Hepatic stellate cell (primary cell): Measurements from ENCODE around the gene CBX6.

Experiments used
- DNase-seq: peaks from one replicate; pipeline ENCODE4 v3.0.0; 2011; ENCODE audit warnings: low spot score

Gene CBX6

DNA sequence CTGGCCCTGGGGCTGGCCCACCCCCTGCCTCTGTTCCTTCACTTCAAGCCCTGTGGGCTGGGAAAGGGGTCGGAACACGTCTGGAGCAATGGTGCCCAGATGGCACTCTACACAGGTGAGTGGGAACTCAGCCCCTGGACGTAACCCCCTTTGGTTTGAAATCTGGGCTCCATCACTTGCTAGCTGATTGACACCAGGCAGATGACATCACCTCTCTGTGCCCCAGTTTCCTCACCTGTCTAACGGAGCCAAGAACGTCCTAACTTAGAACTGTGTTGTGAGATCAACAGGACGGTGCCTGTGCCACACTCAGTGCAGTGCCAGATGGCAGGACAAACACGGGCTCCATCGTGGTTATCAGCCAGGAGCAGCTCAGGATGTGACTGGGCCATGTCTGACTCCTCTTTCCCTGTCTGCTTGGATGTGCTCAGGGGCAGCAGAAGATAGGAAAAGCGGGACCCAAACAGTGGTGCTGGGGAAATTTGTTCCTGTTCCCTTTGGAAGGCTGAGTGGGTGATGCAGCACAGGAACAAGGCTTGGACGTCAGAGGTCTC, 52.6 kb downstream of the CBX6 start:
- no peak for DNase-seq

DNA sequence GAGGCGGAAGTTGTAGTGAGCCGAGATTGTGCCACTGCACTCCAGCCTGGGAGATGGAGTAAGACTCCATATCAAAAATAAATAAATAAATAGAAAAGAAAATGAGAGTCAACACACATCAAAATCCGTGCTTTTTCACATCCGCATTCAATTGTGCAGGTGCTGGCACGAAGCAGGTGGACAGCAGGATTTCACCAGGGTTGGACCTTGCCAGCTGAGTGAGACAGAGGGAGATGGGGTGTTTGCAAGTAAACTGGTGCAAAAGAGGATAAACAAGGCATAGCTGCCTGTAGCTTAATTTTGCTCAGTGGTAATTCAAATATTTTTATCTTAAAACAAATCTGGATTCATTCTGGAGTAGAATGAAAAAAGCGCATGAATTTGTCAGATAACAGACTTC, 54.8 kb downstream of the CBX6 start:
- no peak for DNase-seq

DNA sequence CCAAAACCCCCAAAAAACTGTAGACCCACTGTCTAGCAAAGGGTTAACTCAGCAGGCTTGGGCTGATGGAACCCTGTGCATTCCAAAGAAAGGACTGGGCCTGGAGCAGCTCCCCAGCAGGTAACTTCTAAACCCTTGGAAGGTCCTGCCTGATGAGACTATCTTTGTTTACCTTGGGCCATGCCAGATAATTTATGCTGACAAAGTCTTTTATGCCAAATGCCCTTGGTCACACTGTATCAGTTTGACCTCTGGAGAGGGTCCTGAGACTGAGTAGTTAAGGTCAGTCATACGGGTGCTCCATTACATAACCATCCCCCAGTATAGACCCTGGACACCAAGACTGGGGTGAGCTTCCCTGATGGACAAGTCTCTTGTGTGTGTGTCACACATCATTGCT, 56.2 kb downstream of the CBX6 start:
- DNase-seq, result no peak
